A549 (cell line): ENCODE results near the gene NPW.

ENCODE experiments used
- BCL3 ChIP-seq: fragments of >200 bp; sonication (Bioruptor Twin); formaldehyde crosslinking; IDR thresholded peaks from 3 replicates; pipeline ENCODE4 v1.6.1; 2016
- CHD2 ChIP-seq: fragments of 150-350 bp; IDR thresholded peaks from 2 replicates; pipeline ENCODE4 v1.6.1; 2014; ENCODE audit warnings: low read length; ENCODE audit not compliant: partially characterized antibody
- ESRRA ChIP-seq: fragments of 150-350 bp; IDR thresholded peaks from 2 replicates; pipeline ENCODE4 v1.6.1; 2014; ENCODE audit warnings: mild to moderate bottlenecking, low read length, borderline replicate concordance
- FOXS1 ChIP-seq: fragments of 250-450 bp; sonication (Bioruptor Pico); IDR thresholded peaks from 2 replicates; pipeline ENCODE4 v1.5.0; 2020; ENCODE audit warnings: mild to moderate bottlenecking, moderate library complexity
- HMGXB4 ChIP-seq: fragments of 250-450 bp; sonication (Bioruptor Pico); IDR thresholded peaks from 2 replicates; pipeline ENCODE4 v1.5.0; 2021; ENCODE audit warnings: mild to moderate bottlenecking, moderate library complexity, borderline replicate concordance
- MAX ChIP-seq: IDR thresholded peaks from 2 replicates; pipeline ENCODE4 v1.6.1; 2012
- MAZ ChIP-seq: fragments of 150-350 bp; IDR thresholded peaks from 2 replicates; pipeline ENCODE4 v1.6.1; 2014; ENCODE audit warnings: antibody characterized with exemption, low read depth, low read length, borderline replicate concordance
- NR3C1 ChIP-seq: fragments of >200 bp; sonication (Bioruptor Twin); formaldehyde crosslinking; IDR thresholded peaks from 3 replicates; pipeline ENCODE4 v1.6.1; 2017
- POLR2A ChIP-seq: IDR thresholded peaks from 2 replicates; pipeline ENCODE4 v1.6.1; 2012; ENCODE audit warnings: mild to moderate bottlenecking, low read length
- RARB ChIP-seq: fragments of 250-450 bp; sonication (Bioruptor Pico); IDR thresholded peaks from 2 replicates; pipeline ENCODE4 v1.8.0; 2021; ENCODE audit warnings: mild to moderate bottlenecking, moderate library complexity
- SREBF2 ChIP-seq: fragments of 450-650 bp; IDR thresholded peaks from 2 replicates; pipeline ENCODE4 v1.6.1; 2014; ENCODE audit warnings: mild to moderate bottlenecking, moderate library complexity
- TF ChIP-seq, protein P1 (sequence below): fragments of >200 bp; sonication (Bioruptor Twin); formaldehyde crosslinking; IDR thresholded peaks from 3 replicates; pipeline ENCODE4 v1.5.1; 2016
- TF ChIP-seq, protein P2 (sequence below): fragments of 450-650 bp; IDR thresholded peaks from 2 replicates; pipeline ENCODE4 v1.6.1; 2014; ENCODE audit warnings: antibody characterized with exemption
- TF ChIP-seq, protein P3 (sequence below): fragments of 150-350 bp; IDR thresholded peaks from 2 replicates; pipeline ENCODE4 v1.6.1; 2014; ENCODE audit warnings: low read depth, mild to moderate bottlenecking, low read length

- TF ChIP-seq BCL3 (no peak), CHD2 (no peak), MAZ (no peak), SREBF2 (no peak), POLR2A (no peak), ESRRA (no peak), RARB (CRISPR knock-in tag) (no peak), MAX (no peak), NR3C1 (no peak), FOXS1 (no peak), HMGXB4 (CRISPR knock-in tag) (no peak)
- TF ChIP-seq, protein P1, sequence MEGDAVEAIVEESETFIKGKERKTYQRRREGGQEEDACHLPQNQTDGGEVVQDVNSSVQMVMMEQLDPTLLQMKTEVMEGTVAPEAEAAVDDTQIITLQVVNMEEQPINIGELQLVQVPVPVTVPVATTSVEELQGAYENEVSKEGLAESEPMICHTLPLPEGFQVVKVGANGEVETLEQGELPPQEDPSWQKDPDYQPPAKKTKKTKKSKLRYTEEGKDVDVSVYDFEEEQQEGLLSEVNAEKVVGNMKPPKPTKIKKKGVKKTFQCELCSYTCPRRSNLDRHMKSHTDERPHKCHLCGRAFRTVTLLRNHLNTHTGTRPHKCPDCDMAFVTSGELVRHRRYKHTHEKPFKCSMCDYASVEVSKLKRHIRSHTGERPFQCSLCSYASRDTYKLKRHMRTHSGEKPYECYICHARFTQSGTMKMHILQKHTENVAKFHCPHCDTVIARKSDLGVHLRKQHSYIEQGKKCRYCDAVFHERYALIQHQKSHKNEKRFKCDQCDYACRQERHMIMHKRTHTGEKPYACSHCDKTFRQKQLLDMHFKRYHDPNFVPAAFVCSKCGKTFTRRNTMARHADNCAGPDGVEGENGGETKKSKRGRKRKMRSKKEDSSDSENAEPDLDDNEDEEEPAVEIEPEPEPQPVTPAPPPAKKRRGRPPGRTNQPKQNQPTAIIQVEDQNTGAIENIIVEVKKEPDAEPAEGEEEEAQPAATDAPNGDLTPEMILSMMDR, result no peak
- TF ChIP-seq, protein P2, sequence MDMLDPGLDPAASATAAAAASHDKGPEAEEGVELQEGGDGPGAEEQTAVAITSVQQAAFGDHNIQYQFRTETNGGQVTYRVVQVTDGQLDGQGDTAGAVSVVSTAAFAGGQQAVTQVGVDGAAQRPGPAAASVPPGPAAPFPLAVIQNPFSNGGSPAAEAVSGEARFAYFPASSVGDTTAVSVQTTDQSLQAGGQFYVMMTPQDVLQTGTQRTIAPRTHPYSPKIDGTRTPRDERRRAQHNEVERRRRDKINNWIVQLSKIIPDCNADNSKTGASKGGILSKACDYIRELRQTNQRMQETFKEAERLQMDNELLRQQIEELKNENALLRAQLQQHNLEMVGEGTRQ, result no peak
- TF ChIP-seq, protein P3, sequence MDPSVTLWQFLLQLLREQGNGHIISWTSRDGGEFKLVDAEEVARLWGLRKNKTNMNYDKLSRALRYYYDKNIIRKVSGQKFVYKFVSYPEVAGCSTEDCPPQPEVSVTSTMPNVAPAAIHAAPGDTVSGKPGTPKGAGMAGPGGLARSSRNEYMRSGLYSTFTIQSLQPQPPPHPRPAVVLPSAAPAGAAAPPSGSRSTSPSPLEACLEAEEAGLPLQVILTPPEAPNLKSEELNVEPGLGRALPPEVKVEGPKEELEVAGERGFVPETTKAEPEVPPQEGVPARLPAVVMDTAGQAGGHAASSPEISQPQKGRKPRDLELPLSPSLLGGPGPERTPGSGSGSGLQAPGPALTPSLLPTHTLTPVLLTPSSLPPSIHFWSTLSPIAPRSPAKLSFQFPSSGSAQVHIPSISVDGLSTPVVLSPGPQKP, result no peak
These were observed 10.5 kb downstream of the NPW start for GRCh38 chr16:2030036-2030435.
